Keratinocyte (primary cell): ENCODE measurements around the gene LHFPL6.

Experiments used
- EZH2 ChIP-seq: IDR thresholded peaks from one replicate; pipeline ENCODE4 v1.6.1; 2012; ENCODE audit warnings: inconsistent platforms, mild to moderate bottlenecking, low read length, moderate library complexity
- TF ChIP-seq, protein P1 (sequence below), 3 experiments: IDR thresholded peaks in 1 of 3; conservative IDR thresholded peaks in 1 of 3; optimal IDR thresholded peaks in 1 of 3; 2 replicates in 2 of 3; 3 replicates in 1 of 3; pipeline versions ENCODE3 to v1.5.1; 2011; ENCODE audit warnings: low read length in 3 of 3, mild to moderate bottlenecking in 3 of 3, moderate library complexity in 2 of 3, control low read depth in 1 of 3, inconsistent platforms in 1 of 3; ENCODE audit not compliant: insufficient read depth in 2 of 3; ENCODE audit errors: extremely low read depth in 1 of 3

DNA sequence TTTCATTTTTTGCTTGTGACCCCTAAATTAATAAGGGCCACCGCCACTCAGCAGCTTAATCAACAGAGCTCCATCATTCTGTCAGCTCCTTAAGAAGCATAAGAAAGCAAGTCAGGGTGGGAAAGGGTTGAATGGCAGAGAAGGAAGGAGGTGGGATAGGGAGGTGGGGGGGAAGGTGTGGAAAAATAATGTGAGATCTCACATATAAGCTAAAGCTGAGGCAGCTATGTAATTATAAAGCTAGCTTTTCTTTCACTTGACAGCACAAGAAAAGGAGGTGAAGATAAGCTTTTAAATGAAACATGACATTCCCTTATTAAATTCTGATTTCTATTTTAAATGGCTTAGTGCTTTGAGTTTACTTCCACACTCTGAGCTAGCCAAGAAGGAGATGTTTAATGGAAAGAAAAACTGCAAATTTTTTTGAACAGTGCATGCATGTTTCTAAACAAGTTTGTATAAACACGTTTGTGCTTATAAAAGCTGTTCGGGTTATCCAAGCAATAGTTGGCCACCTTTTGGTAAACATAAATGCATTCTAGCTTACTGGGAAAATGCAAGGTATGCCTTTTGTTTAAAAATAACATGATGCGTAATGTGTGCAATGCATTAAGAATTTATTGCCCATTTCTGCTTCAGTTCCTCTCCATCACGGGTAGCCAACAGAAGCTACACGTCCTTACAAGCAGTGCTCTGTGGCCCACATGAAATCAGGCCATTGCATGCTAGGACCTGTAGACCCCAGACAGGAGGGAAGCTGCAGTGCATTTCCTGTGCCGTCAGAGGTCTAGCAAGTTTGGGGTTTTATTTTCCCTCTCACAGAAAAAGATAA lies 96.2 kb downstream of the LHFPL6 start:
- TF ChIP-seq, protein P1, sequence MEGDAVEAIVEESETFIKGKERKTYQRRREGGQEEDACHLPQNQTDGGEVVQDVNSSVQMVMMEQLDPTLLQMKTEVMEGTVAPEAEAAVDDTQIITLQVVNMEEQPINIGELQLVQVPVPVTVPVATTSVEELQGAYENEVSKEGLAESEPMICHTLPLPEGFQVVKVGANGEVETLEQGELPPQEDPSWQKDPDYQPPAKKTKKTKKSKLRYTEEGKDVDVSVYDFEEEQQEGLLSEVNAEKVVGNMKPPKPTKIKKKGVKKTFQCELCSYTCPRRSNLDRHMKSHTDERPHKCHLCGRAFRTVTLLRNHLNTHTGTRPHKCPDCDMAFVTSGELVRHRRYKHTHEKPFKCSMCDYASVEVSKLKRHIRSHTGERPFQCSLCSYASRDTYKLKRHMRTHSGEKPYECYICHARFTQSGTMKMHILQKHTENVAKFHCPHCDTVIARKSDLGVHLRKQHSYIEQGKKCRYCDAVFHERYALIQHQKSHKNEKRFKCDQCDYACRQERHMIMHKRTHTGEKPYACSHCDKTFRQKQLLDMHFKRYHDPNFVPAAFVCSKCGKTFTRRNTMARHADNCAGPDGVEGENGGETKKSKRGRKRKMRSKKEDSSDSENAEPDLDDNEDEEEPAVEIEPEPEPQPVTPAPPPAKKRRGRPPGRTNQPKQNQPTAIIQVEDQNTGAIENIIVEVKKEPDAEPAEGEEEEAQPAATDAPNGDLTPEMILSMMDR (optimal IDR thresholded peaks at IDR 0.05 in 1 of 3, IDR thresholded peaks at IDR 0.05 in 1 of 3, conservative IDR thresholded peaks at IDR 0.05 in 1 of 3; ENCODE audit: extremely low read depth in 1 of 3, insufficient read depth in 2 of 3, low read length in 3 of 3), result no peak
- no peak for TF ChIP-seq EZH2
